IMR-90 (cell line): ENCODE data around the gene GRIA4. TPM values are rescaled to one million over a fixed set of nuclear protein-coding genes. Genes with fewer than 3 reads are reported as not detected.

Experiments
- ATAC-seq: fragments of 200-7000 bp; cut with Tn5 transposase; 2 replicates; pipeline ENCODE4 v1.9.1; 2020; ENCODE audit warnings: low read depth, mild to moderate bottlenecking, moderate library complexity
- BruUV-seq: library from RNA; stranded (reverse); fragments of 400-500 nt; replicated peaks from 2 replicates; lab custom pipeline; 2021; lab: Mats Ljungman, UMichigan
- CTCF ChIA-PET: fragments of 300-600 bp; formaldehyde crosslinking; extraction: SDS; loops from one replicate; lab custom pipeline; 2021; ENCODE audit warnings: antibody characterized with exemption; lab: Yijun Ruan, JAX
- POLR2A ChIA-PET: fragments of 300-600 bp; sonication (Branson Sonifier 250); formaldehyde crosslinking; loops from one replicate; lab custom pipeline; 2022; ENCODE audit warnings: antibody characterized with exemption; ENCODE audit not compliant: unreplicated experiment; lab: Charles Lee
- DNase-seq: peaks from one replicate; pipeline ENCODE4 v3.0.0; 2013
- H2AFZ ChIP-seq: replicated peaks from 2 replicates; pipeline ENCODE3; 2013; ENCODE audit warnings: low read length, mild to moderate bottlenecking; ENCODE audit not compliant: poor library complexity
- H2AK5ac ChIP-seq: 2 replicates; pipeline ENCODE4 v1.6.1; 2013; ENCODE audit warnings: low read depth, low read length, inconsistent platforms
- H2AK9ac ChIP-seq: replicated peaks from 2 replicates; pipeline ENCODE3; 2013; ENCODE audit warnings: mild to moderate bottlenecking, low read depth, low read length, moderate library complexity; ENCODE audit not compliant: poor library complexity
- H2BK120ac ChIP-seq: 2 replicates; pipeline ENCODE4 v1.6.1; 2013; ENCODE audit warnings: low read depth, low read length, inconsistent platforms
- H2BK15ac ChIP-seq: 3 replicates; pipeline ENCODE4 v1.6.1; 2013; ENCODE audit warnings: low read depth, low read length, inconsistent platforms
- H2BK20ac ChIP-seq: 2 replicates; pipeline ENCODE4 v1.6.1; 2013; ENCODE audit warnings: low read depth, mild to moderate bottlenecking, inconsistent platforms, low read length, moderate library complexity
- H2BK5ac ChIP-seq: 2 replicates; pipeline ENCODE4 v1.6.1; 2013; ENCODE audit warnings: mild to moderate bottlenecking, low read depth, low read length, inconsistent platforms; ENCODE audit not compliant: poor library complexity, severe bottlenecking
- H3K14ac ChIP-seq: replicated peaks from 2 replicates; pipeline ENCODE4 v1.6.1; 2013; ENCODE audit warnings: low read depth, low read length, inconsistent platforms
- H3K18ac ChIP-seq: 2 replicates; pipeline ENCODE4 v1.6.1; 2013; ENCODE audit warnings: low read depth, low read length, control low read depth
- H3K23ac ChIP-seq: 2 replicates; pipeline ENCODE4 v1.6.1; 2013; ENCODE audit warnings: low read depth, low read length, inconsistent platforms
- H3K27ac ChIP-seq: 2 replicates; pipeline ENCODE4 v1.5.1; 2013; ENCODE audit warnings: mild to moderate bottlenecking, control low read depth, low read length; ENCODE audit not compliant: insufficient read depth
- H3K27me3 ChIP-seq: 2 replicates; pipeline ENCODE4 v1.6.1; 2013; ENCODE audit warnings: low read length; ENCODE audit not compliant: control insufficient read depth, insufficient read depth
- H3K36me3 ChIP-seq: 2 replicates; pipeline ENCODE4 v1.6.1; 2013; ENCODE audit warnings: low read length, mixed read lengths; ENCODE audit not compliant: control insufficient read depth, insufficient read depth
- H3K4ac ChIP-seq: 2 replicates; pipeline ENCODE4 v1.6.1; 2013; ENCODE audit warnings: low read depth, low read length, inconsistent platforms
- H3K4me1 ChIP-seq: 2 replicates; pipeline ENCODE4 v1.6.1; 2013; ENCODE audit warnings: low read length, mixed read lengths; ENCODE audit not compliant: control insufficient read depth, insufficient read depth
- H3K4me2 ChIP-seq: 2 replicates; pipeline ENCODE4 v1.6.1; 2013; ENCODE audit warnings: low read depth, mild to moderate bottlenecking, control low read depth, low read length, moderate library complexity
- H3K4me3 ChIP-seq: 2 replicates; pipeline ENCODE4 v1.5.1; 2013; ENCODE audit warnings: low read depth, mild to moderate bottlenecking, control low read depth, low read length, moderate library complexity; ENCODE audit not compliant: insufficient read depth
- H3K56ac ChIP-seq: 2 replicates; pipeline ENCODE4 v1.6.1; 2013; ENCODE audit warnings: low read length, inconsistent platforms; ENCODE audit not compliant: insufficient read depth; ENCODE audit errors: extremely low read depth
- H3K79me1 ChIP-seq, 2 experiments: 2 replicates each; pipeline ENCODE4 v1.6.1; 2013; ENCODE audit warnings: low read length in 2 of 2, inconsistent platforms in 1 of 2, low read depth in 1 of 2
- H3K9ac ChIP-seq: 2 replicates; pipeline ENCODE4 v1.6.1; 2013; ENCODE audit warnings: low read depth, low read length, control low read depth
- H3K9me1 ChIP-seq: 2 replicates; pipeline ENCODE4 v1.6.1; 2013; ENCODE audit warnings: low read length, inconsistent platforms; ENCODE audit not compliant: insufficient read depth
- H3K9me3 ChIP-seq: 2 replicates; pipeline ENCODE4 v1.6.1; 2013; ENCODE audit warnings: low read length; ENCODE audit not compliant: control insufficient read depth, insufficient read depth
- H4K20me1 ChIP-seq: 2 replicates; pipeline ENCODE4 v1.6.1; 2013; ENCODE audit warnings: low read length, inconsistent platforms; ENCODE audit not compliant: insufficient read depth
- H4K5ac ChIP-seq: 2 replicates; pipeline ENCODE4 v1.6.1; 2013; ENCODE audit warnings: mild to moderate bottlenecking, low read depth, low read length, control low read depth
- H4K8ac ChIP-seq, 2 experiments: 2 replicates each; pipeline ENCODE4 v1.6.1; 2013; ENCODE audit warnings: low read depth in 2 of 2, low read length in 2 of 2, control low read depth in 1 of 2, inconsistent platforms in 1 of 2
- H4K91ac ChIP-seq: 2 replicates; pipeline ENCODE4 v1.6.1; 2013; ENCODE audit warnings: low read depth, low read length, inconsistent platforms; ENCODE audit not compliant: insufficient read depth
- BHLHE40 ChIP-seq: fragments of 150-350 bp; IDR thresholded peaks from 2 replicates; pipeline ENCODE4 v1.6.1; 2016; ENCODE audit warnings: mild to moderate bottlenecking, low read depth, low read length
- CEBPB ChIP-seq: IDR thresholded peaks from 2 replicates; pipeline ENCODE4 v1.6.1; 2012; ENCODE audit warnings: low read depth, low read length, improper control_type of control experiment
- CTCF ChIP-seq: conservative IDR thresholded peaks from 2 replicates; pipeline ENCODE4 v1.5.1; 2012; ENCODE audit warnings: mild to moderate bottlenecking, low read depth, low read length, improper control_type of control experiment
- ELK1 ChIP-seq: fragments of 150-350 bp; IDR thresholded peaks from 2 replicates; pipeline ENCODE4 v1.6.1; 2016; ENCODE audit warnings: low read depth, mild to moderate bottlenecking, low read length, moderate library complexity, borderline replicate concordance
- FOS ChIP-seq: fragments of 150-350 bp; IDR thresholded peaks from 2 replicates; pipeline ENCODE4 v1.6.1; 2016; ENCODE audit warnings: low read depth, low read length
- MAFK ChIP-seq: IDR thresholded peaks from 2 replicates; pipeline ENCODE4 v1.6.1; 2012; ENCODE audit warnings: low read depth, low read length, improper control_type of control experiment
- NFE2L2 ChIP-seq: fragments of 150-350 bp; IDR thresholded peaks from 2 replicates; pipeline ENCODE4 v1.6.1; 2016; ENCODE audit warnings: low read depth, mild to moderate bottlenecking, low read length
- POLR2A ChIP-seq: IDR thresholded peaks from 2 replicates; pipeline ENCODE4 v1.6.1; 2012; ENCODE audit warnings: mild to moderate bottlenecking, low read depth, low read length
- RAD21 ChIP-seq: IDR thresholded peaks from 2 replicates; pipeline ENCODE4 v1.6.1; 2012; ENCODE audit warnings: low read length, improper control_type of control experiment
- RCOR1 ChIP-seq: IDR thresholded peaks from 2 replicates; pipeline ENCODE4 v1.6.1; 2012; ENCODE audit warnings: mild to moderate bottlenecking, low read length, improper control_type of control experiment; ENCODE audit not compliant: insufficient replicate concordance
- USF2 ChIP-seq: fragments of 150-350 bp; IDR thresholded peaks from 2 replicates; pipeline ENCODE4 v1.6.1; 2017; ENCODE audit warnings: mild to moderate bottlenecking, antibody characterized with exemption, low read length, low read depth
- WGBS, 2 experiments: methylation state at CpG; one replicate each; pipeline versions ENCODE4 v1.1.5 to v1.1.7; 2013; ENCODE audit warnings: missing lambda C conversion rate in 2 of 2; ENCODE audit not compliant: insufficient read length in 1 of 2; ENCODE audit errors: extremely low coverage in 2 of 2; 5-methylcytosine and 5-hydroxymethylcytosine counted together
- dilution Hi-C: fragments of 300-500 bp; cut with HindIII; formaldehyde crosslinking; loops from one replicate; pipeline ENCODE4 v1.14.3; 2018; ENCODE audit warnings: low sequenced_read_pairs; ENCODE audit not compliant: unreplicated experiment
- in situ Hi-C: fragments of 300-500 bp; cut with MboI; formaldehyde crosslinking; loops from 3 replicates; pipeline ENCODE4 v1.14.3; 2019; ENCODE audit warnings: low sequenced_read_pairs, inconsistent platforms, mixed read lengths
- intact Hi-C: fragments of 100-400 bp; cut with micrococcal nuclease; formaldehyde crosslinking; loops from 2 replicates; pipeline ENCODE4 v1.10.0; 2022
- polyA plus RNA-seq, 3 experiments: library from polyadenylated mRNA; depleted of rRNA; stranded (reverse); fragments of >200 nt; gene quantifications; 2 replicates each; pipeline ENCODE4 v1.2.3, GENCODE V29; 2012; ENCODE audit warnings: low replicate concordance in 1 of 3
- total RNA-seq: library from RNA; depleted of rRNA; stranded (reverse); fragments of >200 nt; gene quantifications from 2 replicates; pipeline ENCODE4 v1.2.3, GENCODE V29; 2012

GRIA4 gene
- total and polyA plus RNA-seq, 2 of the 4 experiments (the other 2 are of a cell fraction): 0.36 to 1.0 TPM

- Histone ChIP-seq H3K4me1 (no peaks in the 10 kb centered on the region), H3K27ac (no peak overlapping the region), H3K23ac (no peak overlapping the region), H2BK15ac (no peak overlapping the region), H4K5ac (no peak overlapping the region), H2AK9ac (no peak overlapping the region), H3K18ac (no peak overlapping the region), H3K27me3 (no peaks in the 10 kb centered on the region), H3K9me3 (no peaks in the 10 kb centered on the region), H3K4me3 (no peak overlapping the region), H3K9me1 (no peaks in the 10 kb centered on the region), H3K9ac (no peak overlapping the region), H2BK20ac (no peak overlapping the region), H2AFZ (no peak overlapping the region), H3K36me3 (no peaks in the 10 kb centered on the region), H4K20me1 (no peaks in the 10 kb centered on the region), H4K8ac (no peak overlapping the region), H2AK5ac (no peak overlapping the region), H3K14ac (no peak overlapping the region), H3K4me2 (no peak overlapping the region), H2BK120ac (no peak overlapping the region), H4K91ac (no peak overlapping the region), H3K4ac (no peak overlapping the region), H3K56ac (no peak overlapping the region), H3K79me1 (no peaks in the 10 kb centered on the region), H2BK5ac (no peak overlapping the region)
- ATAC-seq: no peak
- ChIA-PET POLR2A (no interaction called here), CTCF (interaction anchor here (0.9 kb wide), 1 partner anchor 13 kb away, joined by 3 read pairs; no protein-coding TSS in a partner anchor)
- BruUV-seq: no TSS peak
- dilution Hi-C loops (no loop called here), intact Hi-C loops (no loop called here), in situ Hi-C loops (no loop called here)
- no CpG with 5 or more reads among the region's 2 CpGs for WGBS, 2 experiments
- no peak for DNase-seq
- TF ChIP-seq MAFK: no peak
- no peak for TF ChIP-seq NFE2L2
- TF ChIP-seq USF2: no peak
- TF ChIP-seq POLR2A: no peak
- TF ChIP-seq RCOR1: no peak
- TF ChIP-seq BHLHE40: no peak
- no peak for TF ChIP-seq CTCF
- no peak for TF ChIP-seq CEBPB
- TF ChIP-seq FOS: no peak
- TF ChIP-seq RAD21: no peak
- TF ChIP-seq ELK1: no peak
These were observed 173.3 kb downstream of the GRIA4 start for GRCh38 chr11:105783216-105783615.
